AG04449 (cell line): ENCODE results near the gene ATP2B3.

ENCODE experiments used
- CTCF ChIA-PET: fragments of 350-600 bp; formaldehyde crosslinking; extraction: SDS; loops from one replicate; lab custom pipeline; 2021; ENCODE audit warnings: antibody characterized with exemption; lab: Yijun Ruan, JAX
- POLR2A ChIA-PET: fragments of 400-600, 350-600 bp; formaldehyde crosslinking; extraction: SDS; loops from one replicate; lab custom pipeline; 2020; ENCODE audit warnings: antibody characterized with exemption, inconsistent platforms; lab: Yijun Ruan, JAX
- DNase-seq: peaks from one replicate; pipeline ENCODE4 v3.0.0-alpha.2; 2010; ENCODE audit warnings: low read depth, low spot score
- H3K4me3 ChIP-seq: 2 replicates; pipeline ENCODE4 v1.5.1; 2011; ENCODE audit warnings: low read depth, mild to moderate bottlenecking, control low read depth, low read length
- TF ChIP-seq, protein P1 (sequence below): IDR thresholded peaks from one replicate; pipeline ENCODE4 v1.5.1; 2011; ENCODE audit warnings: mild to moderate bottlenecking, moderate library complexity, low read length, control low read depth, inconsistent platforms; ENCODE audit not compliant: insufficient read depth; ENCODE audit errors: missing control alignments

The ATP2B3 gene

GRCh38 chrX:153625271-153626024, 108.0 kb downstream of the ATP2B3 start:
- ChIA-PET CTCF (interaction anchor here (1.5 kb wide), 1 partner anchor 10 kb away, joined by 4 read pairs; no protein-coding TSS in a partner anchor), POLR2A (no interaction called here)
- TF ChIP-seq, protein P1, sequence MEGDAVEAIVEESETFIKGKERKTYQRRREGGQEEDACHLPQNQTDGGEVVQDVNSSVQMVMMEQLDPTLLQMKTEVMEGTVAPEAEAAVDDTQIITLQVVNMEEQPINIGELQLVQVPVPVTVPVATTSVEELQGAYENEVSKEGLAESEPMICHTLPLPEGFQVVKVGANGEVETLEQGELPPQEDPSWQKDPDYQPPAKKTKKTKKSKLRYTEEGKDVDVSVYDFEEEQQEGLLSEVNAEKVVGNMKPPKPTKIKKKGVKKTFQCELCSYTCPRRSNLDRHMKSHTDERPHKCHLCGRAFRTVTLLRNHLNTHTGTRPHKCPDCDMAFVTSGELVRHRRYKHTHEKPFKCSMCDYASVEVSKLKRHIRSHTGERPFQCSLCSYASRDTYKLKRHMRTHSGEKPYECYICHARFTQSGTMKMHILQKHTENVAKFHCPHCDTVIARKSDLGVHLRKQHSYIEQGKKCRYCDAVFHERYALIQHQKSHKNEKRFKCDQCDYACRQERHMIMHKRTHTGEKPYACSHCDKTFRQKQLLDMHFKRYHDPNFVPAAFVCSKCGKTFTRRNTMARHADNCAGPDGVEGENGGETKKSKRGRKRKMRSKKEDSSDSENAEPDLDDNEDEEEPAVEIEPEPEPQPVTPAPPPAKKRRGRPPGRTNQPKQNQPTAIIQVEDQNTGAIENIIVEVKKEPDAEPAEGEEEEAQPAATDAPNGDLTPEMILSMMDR, result no peak
- no peak for DNase-seq
- H3K4me3 ChIP-seq, result no peak overlapping the region

- TF ChIP-seq, protein P1, result no peak
- no peak for DNase-seq
- POLR2A ChIA-PET, result no interaction called here
- no peak overlapping the region for H3K4me3 ChIP-seq
- CTCF ChIA-PET, result interaction anchor here (1.5 kb wide), 1 partner anchor 10 kb away, joined by 4 read pairs; no protein-coding TSS in a partner anchor
Measured at GRCh38 chrX:153626025-153626633, 108.7 kb downstream of the ATP2B3 start.

DNA sequence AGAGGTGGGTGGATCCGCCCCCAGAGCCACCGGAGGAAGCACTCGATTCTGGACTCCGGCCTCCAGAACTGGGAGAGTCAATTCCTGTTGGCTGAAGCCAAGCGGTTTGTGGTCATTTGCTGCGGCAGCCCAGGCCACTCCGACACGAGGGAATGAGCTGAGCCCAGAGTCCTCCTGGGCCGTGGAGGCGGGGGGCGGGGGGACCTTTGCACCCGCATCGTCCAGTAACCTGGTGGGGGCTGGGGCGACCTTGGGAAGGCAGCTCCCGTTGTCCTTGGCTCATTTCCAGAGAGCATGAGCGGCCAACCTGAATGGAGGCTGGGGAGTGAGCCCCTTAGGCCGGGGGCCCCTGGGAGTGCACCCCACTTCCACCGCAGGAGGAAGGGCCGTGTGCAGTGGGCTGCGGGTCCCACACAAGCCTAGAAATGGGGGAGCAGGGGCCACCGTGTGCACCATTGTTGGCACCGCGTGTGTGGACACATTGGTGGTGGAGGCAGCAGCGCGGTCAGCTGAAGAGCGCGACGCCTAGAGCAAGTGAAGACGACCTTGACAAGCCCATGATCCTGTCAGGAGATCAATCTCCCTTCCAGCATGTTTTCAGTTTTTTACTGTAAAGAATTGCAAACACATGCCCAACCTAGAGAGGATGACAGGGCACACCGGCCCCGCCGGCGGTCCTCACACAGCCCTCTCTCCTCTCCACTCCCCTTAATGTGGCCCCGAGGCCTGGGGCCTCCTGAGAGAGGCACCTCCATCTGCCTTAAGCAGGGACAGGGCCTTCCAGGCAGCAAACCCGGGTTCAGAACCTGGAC, 109.6 kb downstream of the ATP2B3 start:
- no peak for DNase-seq
- no peak overlapping the region for H3K4me3 ChIP-seq
- TF ChIP-seq, protein P1, result no peak
- CTCF ChIA-PET, result no interaction called here
- POLR2A ChIA-PET, result no interaction called here

DNA sequence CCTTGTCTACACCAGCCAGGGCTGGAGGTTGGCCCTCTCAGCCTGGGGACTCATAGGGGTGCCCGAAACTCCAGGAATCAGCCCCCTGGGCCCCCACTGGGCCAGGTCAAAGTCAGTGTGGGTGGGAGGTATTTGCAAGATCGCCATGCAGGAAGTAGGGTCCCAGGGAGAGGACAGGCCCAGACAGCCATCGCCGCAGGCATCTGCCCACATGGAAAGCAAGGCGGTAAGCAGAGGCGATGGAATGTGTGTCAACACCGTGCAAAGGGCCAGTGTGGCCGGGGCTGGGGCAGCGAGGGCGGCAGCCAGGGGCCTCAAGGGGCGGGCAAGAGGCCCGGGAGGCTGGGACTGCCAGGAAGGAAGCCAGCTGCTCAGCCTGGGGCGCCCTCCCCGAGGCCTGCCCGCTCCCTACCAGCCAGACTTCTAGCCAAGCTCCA, 110.3 kb downstream of the ATP2B3 start:
- no peak overlapping the region for H3K4me3 ChIP-seq
- no peak for DNase-seq
- ChIA-PET POLR2A (no interaction called here), CTCF (no interaction called here)
- TF ChIP-seq, protein P1, result no peak

GRCh38 chrX:153628129-153628528, 110.7 kb downstream of the ATP2B3 start:
- POLR2A ChIA-PET, result no interaction called here
- TF ChIP-seq, protein P1, result no peak
- CTCF ChIA-PET, result interaction anchor here (0.7 kb wide), 1 partner anchor 64 kb away, joined by 3 read pairs; no protein-coding TSS in a partner anchor

More at GRCh38 chrX:153628129-153628528, 110.7 kb downstream of the ATP2B3 start:
- H3K4me3 ChIP-seq, result no peak overlapping the region
- no peak for DNase-seq
